NCI-H2171 (cell line): ENCODE data around the gene TSPEAR.
A peak's percentile ranks its signal among the peaks of the same experiment; 100 is the strongest.
"Not testable (repeated sequence)": the region's sequence is repeated elsewhere in the genome, so short reads cannot be mapped to it uniquely, and the experiment has no call there.

Experiments used
- DNase-seq: peaks from one replicate; lab custom pipeline; 2025; lab: John Stamatoyannopoulos, UW

TSPEAR gene

DNA sequence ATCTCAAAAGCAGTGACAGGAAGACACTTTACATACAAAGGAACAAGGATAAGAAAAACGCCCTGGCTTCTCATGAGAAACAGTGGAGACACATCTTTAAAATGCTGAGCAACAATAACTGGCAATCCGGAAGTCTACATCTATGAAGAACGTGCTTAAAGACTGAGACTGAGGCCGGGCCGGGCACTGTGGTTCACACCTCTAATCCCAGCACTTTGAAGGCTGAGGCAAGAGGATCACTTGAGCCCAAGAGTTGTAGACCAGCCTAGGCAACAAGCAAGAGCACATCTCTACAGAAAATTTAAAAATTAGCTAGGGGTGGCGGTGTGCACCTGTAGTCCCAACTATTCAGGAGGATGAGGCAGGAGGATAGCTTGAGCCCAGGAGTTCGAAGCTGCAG lies 27.3 kb downstream of the TSPEAR start:
- no peak for DNase-seq

DNA sequence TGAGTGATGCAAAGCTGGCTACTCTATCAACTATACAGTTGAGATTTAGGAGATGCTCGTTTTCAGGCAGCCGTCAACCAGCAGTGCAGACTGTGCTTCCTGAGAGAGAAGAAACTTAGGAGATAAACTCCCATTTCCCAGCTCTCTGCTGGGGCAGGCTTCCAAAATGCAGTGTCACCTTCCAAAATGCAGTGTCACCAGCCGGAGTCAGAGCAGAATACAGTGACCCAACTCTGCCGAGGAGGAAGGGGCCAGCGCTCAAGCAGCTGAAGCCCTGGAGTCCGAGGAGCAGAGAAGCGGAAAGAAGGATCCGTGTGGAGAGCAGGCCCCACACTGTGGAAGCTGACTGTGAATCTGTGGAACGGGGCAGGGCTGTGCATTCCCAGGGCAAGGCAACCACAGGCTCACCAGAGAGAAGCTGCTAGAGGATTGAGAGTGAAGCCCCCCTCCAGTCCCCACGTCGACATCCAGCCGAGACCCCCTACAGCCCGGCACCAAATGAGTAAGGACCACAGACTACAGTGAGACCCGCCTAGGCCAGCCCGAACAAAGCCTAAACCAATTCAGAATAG lies 28.7 kb downstream of the TSPEAR start:
- no peak for DNase-seq

DNA sequence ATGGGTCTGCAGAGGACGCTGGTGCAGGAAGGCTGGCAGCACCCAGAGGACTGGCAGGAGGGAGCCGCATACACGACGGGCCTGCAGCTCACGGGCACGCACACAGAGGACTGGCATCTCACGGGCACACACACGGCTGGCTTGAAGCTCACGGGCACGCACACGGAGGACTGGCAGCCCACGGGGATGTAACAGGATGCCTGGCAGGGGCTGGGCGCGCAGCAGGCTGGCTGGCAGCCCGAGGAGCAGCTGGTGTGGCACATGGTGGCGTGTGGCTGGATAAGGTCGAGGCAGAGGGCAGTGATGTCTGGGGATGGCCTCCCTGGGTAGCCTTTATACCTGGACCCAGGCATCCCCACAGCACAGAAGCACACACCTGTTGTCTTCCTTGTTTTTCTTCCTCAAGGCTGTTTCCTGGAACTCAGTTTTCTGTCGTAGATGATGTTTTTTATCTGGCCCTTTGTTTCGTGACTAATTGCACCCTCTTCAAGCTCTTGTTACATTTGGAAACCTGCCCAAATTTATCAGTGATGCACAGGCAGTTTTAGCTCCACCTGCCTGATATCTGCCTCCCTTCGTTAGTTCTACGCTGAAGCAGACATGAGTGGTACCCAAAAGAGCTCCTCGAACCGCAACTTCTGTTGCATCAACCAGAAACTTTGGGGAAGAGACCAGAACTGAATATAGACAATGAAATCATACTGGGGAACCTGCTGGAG lies 29.4 kb downstream of the TSPEAR start, which contains the start of gene KRTAP12-1:
Gene KRTAP12-1, minus strand, starts transcription at position 303 of the 719 bp plus-strand sequence. Its CDS starts 40 bp downstream, at position 263.
- DNase-seq, result peak; percentile 93

DNA sequence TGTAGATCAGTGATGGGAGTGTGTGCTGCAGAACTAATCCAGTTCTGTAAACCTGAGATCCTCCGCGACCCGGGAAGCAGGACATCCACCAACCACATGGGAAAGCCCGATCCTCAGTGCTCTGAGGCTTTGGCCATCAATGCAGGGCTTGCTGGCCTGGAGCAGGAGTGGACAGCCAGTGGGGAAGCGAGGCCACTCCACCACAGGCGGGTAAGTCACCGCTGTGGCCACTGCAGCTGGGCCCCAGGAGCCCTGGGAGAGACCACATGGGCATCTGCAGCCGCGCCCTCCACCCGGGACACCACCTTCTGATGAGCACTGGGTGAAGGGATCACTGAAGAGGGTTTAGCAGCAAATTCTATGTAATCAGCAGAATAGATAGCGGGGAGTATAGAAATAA lies 30.2 kb downstream of the TSPEAR start:
- DNase-seq, result no peak

DNA sequence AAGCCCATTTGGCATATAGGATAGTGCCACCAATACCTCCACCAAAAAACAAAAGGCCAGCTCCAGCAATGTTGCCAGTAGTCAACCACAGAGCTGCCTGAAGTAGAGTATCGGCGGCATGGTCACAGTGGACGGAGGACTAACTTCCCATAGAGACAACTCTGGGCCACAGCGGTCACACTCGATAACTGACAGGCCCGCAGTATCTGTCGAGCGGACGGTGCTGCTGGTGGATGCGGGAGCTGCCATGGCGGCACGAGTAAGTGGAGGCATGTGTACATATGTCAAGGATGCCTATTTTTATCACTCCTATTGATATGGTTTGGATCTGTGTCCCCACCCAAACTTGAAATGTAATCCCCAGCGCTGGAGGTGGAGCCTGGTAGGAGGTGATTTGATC lies 33.5 kb downstream of the TSPEAR start:
- no peak for DNase-seq

DNA sequence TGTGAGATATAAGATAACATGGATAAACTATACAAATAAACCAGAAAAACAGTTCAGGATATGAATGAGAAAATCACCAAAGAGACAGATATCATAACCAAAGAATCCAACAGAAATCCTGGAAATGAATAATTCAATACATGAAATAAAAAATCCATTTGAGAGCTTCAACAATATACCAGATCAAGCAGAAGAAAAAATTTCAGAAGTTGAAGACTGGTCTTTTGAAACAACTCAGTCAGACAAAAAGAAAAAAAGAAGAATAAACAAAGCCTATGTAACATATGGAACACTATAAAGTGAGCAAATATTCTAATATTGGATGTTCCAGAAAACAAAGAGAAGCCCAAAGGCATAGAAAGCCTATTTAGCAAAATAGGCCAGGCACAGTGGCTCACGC lies 39.5 kb downstream of the TSPEAR start:
- DNase-seq, result no peak

DNA sequence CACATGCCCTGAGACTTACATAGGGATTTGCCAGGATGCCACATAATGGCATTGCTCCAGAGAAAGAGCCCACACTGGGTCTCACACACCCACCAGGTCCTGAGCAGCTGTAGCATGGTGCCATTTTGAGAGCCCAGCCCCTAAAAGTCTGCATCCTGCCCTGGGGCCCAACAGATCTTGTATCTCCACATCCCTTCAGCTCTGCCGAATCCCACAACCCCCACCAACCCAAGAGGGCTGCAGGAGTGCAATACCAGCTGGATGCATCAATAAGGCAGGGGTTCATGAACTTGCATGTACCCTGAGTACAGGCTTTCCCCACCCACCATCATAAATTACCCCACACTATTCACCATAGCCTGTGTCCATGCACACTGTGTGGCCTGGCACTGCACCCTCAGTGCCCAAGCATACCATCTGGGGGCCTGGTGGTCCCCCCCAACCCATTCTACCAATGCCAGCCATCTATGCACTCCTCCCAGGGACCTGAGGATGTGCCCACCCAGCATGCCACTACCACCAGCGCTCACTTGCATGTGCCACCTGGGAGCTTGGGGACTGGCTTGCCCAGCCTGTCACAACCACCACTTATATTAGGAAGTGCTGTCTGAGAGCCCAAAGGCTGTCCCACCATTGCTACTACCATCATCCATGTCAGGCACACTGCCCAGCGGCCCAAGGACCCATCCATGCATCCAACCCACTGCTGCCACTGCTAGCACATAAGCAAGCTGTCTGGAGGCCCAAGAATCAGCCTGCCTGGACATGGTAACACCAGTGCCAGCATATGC lies 40.5 kb downstream of the TSPEAR start:
- DNase-seq, result no peak

DNA sequence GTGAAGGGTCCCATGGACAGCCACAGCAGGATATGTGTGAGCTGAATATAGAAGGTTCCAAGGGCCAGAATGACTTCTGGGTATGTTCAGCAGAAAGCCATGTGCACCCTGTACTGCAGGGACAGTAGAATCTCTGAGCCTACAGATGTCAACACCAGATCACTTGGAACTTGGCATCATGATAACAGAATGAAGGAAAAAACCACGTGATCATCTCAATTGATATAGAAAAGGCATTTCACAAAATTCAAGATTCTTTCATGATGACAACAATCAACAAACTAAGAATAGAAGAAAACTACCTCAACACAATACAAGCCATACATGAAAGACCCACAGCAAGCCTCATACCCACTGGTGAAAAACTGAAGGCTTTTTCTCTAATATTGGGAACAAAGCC lies 43.8 kb downstream of the TSPEAR start:
- no peak for DNase-seq

DNA sequence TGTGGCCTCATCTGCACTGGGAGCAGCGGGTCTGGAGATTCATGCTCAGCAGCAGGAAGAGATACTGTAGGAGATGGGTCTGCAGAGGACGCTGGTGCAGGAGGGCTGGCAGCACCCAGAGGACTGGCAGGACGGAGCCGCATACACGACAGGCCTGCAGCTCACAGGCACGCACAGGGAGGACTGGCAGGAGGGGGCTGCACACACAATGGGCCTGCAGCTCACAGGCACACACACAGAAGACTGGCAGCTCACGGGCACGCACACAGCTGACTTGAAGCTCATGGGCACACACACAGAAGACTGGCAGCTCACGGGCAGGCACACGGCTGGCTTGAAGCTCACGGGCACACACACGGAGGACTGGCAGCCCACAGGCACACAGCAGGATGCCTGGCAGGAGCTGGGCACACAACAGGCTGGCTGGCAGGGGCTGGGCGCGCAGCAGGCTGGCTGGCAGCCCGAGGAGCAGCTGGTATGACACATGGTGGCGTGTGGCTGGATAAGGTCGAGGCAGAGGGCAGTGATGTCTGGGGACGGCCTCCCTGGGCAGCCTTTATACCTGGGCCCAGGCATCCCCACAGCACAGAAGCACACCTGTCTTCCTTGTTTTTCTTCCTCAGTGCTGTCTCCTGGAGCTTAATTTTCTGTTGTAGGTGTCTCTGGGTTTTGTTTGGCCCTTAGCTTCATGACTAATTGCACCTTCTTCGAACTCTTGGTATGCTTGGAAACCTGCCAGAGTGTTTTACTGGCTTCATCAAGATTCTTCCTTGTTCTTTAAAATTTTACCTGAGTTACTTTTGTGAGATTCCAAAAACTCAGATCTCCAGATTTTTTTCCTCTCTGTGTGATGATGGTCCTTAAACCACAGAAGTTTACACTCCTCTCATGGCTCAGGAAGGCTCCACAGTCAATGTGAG lies 44.7 kb downstream of the TSPEAR start, which contains the start of gene KRTAP12-2:
Gene KRTAP12-2, minus strand, starts transcription at position 527 of the 920 bp plus-strand sequence. Its CDS starts 41 bp downstream, at position 486.
- no peak for DNase-seq

DNA sequence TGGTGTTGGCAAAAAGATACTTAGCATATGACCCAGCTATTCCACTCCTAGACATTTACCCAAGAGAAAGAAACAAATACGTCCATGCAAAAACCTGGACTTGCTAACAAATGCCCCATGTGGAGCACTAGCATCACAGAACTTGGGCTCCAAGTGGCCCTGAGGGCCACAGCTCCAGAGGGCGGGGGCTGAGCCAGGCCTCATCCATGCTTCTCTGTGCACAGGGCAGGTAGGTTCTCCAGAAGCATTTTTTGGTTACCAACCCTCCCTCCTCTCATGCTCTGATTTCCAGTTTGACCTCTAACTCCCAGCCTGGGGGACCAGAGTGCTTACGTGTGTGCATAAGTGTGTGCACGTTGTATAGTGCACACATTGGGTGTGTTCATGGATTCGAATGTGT lies 46.7 kb downstream of the TSPEAR start:
- no peak for DNase-seq

DNA sequence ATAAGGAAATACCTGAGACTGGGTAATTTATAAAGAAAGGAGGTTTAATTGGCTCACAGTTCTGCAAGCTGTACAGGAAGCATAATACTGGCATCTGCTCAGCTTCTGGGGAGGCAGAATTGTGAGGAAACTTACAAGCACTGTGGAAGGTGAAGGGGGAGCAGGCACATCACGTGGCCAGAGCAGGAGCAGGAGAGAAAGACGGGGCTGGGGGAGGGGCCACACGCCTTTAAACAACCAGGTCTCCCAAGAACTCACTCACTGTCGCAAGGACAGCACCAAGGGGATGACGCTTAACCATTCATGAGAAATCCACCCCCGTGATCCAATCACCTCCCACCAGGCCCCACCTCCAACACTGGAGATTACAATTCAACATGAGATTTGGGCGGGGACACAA lies 49.8 kb downstream of the TSPEAR start:
- not testable (repeated sequence) for DNase-seq

DNA sequence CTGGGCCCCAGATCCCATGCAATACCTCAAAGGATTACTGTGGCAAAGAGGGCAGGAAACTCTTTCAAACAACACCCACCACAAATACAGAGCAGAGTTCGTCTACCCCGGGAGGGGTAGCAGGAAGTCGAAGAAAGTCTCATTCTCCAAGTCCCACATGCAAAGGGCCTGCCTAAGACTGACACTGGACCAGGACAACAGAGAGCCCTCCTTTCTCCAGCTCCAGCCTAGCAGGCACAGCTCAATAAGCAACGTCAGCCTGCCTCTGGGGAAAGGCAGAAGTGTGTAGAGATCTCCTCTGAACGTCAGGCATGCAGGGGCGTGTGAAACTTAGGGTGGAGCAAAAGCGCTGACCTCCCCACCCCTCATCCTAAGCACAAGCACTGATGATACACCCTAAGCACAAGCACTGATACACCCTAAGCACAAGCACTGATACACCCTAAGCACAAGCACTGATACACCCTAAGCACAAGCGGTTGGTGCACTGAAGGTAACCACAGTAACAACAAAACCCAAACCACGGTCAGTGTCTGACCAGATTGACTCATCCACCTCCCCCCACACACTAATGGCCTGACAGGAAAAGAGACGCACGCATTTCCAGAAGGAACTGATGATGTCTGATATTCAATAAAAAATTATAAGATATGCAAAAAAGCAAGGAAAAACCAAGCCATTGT lies 52.3 kb downstream of the TSPEAR start:
- no peak for DNase-seq

DNA sequence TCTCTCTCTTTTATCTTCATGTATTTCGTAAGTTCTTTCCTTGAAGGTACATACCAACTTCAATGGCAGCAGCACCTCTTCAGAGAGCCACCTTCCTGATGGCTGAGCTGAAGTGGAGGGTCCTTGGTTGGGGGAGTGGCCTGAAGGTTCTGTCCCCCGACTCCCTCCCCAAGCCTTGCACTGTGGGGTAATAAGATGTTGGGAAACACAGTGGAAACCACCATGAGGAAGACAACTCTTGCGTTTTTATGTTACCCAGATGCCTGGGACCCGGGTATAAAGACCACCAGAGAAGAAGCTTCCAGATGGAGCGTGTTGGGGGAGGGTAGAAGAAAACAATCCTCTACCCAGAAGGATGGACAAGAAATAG lies 52.8 kb downstream of the TSPEAR start:
- DNase-seq, result no peak

DNA sequence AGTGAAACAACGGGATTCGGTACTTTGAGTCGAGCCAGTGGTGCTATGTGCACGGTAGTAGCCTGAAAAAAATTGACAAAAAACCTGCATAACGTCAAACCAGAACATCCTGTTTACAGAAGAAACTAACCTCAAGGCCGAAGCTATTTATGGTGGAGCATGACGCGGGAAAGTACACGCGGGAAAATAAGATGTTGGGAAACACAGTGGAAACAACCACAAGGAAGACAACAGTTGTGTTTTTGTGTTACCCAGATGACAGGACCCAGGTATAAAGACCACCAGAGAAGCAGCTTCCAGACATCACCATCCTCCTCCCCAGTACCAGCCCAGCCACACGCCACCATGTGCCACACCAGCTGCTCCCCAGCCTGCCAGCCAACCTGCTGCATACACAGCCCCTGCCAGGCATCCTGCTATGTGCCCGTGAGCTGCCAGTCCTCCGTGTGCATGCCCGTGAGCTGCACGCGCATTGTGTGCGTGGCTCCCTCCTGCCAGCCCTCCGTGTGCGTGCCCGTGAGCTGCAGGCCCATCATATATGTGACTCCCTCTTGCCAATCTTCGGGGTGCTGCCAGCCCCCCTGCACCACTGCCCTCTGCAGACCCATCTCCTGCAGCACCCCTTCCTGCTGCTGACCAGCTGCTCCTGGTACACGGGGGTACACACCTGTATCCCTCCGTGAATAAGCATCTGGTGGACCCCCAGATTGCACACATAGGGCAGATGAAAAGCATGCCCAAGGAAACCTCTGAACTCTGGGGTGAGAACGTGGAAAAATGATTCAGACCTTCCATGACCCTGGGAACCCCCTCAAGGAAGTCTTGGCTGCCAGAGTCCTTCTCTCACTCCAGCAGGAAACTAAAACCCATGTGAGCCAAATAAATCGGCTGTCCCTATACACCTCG lies 53.5 kb downstream of the TSPEAR start, which contains the start of gene KRTAP12-3:
Gene KRTAP12-3, plus strand, starts transcription at position 298 of the 906 bp plus-strand sequence. Its CDS starts 48 bp downstream, at position 346.
- DNase-seq, result no peak

DNA sequence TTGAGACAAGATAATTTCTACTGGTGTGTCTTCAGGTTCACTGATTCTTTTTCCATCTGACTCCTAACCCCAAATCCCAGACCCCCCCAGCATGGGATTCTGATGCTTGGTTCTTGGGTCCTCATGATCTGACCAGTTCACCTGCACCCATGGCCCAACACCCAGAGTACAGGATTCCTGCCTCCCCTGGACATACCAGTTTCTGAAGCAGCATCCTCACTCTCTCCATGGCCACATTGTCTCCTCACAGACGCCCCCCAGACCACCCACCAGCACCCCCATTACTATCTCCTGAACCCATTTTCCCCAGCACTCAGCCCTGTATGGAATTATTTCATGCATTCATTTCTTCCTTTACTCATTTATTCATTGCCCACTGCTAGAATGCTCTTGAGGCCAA lies 54.5 kb downstream of the TSPEAR start:
- DNase-seq, result no peak

DNA sequence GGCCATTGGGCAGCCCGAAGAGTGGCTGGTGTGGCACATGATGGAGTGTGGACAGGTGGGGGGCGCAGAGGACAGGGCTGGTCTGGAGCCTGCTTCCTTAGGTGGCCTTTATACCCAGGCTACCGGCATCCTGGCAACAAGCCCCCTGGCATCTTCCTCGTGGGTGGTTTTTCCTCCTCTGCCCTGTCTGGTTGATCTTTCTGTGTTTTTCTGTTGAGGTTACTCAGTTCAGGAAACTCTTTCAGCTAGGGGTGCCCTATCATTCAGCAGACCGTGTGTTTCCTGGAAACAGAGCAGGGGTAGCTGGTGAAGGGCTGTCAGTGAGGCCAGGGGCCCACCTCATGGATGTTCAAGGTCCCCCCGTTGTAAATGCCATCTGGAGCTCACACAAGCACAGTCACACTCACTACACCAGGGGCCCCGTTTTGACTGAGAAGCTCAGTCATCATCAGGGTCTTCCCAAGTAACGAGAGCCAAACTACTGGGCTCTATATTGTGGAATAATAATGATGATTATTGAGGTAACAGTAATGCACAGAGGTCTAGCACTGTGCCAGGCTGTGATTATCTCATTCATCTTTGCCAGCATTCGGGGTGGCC lies 56.7 kb downstream of the TSPEAR start, which contains the start of gene KRTAP12-4:
Gene KRTAP12-4, minus strand, starts transcription at position 84 of the 600 bp plus-strand sequence. Its CDS starts 45 bp downstream, at position 39.
- no peak for DNase-seq

DNA sequence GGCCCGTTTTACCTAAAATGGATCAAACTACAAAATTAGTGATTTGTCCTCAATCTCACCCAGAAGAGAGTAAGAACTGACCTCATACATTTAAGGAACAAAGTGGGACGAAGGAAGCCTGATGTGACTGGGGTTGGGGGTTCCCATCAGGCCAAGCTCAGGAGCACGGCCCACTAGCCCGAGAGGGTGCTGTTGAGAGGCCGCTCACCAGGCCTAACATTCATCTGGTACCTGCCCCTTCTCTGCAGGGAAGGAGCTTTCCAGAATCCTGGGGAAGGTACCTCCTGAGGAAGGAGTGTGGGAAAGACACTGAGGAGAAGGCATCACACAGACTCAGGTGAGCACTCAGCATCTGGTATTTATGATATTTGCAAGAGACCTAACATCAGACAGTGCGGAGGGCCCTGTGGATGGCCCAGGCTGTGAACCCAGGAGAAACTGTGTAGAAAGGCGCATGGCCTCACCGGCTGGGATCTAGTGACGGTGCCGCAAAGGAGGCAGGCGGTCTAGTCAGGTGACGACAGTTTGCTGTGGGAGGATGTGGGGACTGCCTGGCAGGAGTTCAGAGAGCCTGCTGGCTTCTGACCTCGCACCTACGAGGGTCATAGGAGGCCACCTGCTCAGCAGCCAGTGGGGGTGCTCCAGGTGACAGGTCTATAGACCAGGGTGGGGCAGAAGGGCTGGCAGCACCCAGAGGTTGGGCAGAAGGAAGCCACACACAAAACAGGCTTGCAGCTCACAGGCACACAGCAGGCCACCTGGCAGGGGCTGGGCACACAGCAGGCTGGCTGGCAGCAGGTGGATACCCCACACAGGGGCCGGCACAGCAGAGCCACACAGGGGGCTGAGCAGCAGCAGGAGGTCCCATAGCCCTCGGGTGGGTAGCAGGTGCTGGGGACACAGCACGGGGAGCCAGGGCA lies 57.5 kb downstream of the TSPEAR start:
- no peak for DNase-seq

DNA sequence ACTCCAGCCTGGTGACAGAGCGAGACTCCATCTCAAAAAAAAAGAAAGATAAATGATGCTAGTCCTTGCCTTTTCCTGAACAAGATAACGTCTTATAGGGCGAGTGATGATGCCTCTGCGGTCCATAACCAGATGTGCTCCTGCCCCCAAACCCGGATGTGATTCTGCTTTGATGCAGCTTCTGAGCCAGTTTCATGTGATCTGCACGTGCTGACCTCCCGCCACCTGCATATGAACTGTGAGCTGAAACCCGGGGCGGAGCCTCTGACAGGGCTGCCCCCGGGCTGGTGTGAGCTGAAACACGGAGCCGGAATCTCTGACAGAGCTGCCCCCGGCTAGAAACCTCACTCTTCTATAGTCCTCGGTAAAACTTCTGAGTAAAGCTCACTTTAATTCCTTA lies 58.2 kb downstream of the TSPEAR start:
- DNase-seq, result no peak
